GM23338 (cell line): Measurements from ENCODE around the gene STX8. TPM values are rescaled to one million over a fixed set of nuclear protein-coding genes. Genes with fewer than 3 reads are reported as not detected.

Experiments used
- ATAC-seq: fragments of 200-7000 bp; cut with Tn5 transposase; 3 replicates; pipeline ENCODE4 v1.9.1; 2020
- DNase-seq: peaks from one replicate; pipeline ENCODE4 v3.0.0-alpha.2; 2015; ENCODE audit warnings: low spot score
- H2AFZ ChIP-seq: fragments of 200-600 bp; sonication (generic); 2 replicates; pipeline ENCODE4 v1.8.0; 2016; ENCODE audit warnings: antibody characterized with exemption, mild to moderate bottlenecking, moderate library complexity
- H3F3A ChIP-seq: fragments of 200-600 bp; sonication (generic); replicated peaks from 2 replicates; pipeline ENCODE4 v1.8.0; 2017; ENCODE audit warnings: antibody characterized with exemption, mixed run types, low read depth
- H3K27ac ChIP-seq: fragments of 200-600 bp; sonication (generic); 2 replicates; pipeline ENCODE4 v1.6.1; 2016; ENCODE audit warnings: low read depth
- H3K27me3 ChIP-seq: fragments of 200-600 bp; sonication (generic); 2 replicates; pipeline ENCODE4 v1.8.0; 2016; ENCODE audit warnings: mild to moderate bottlenecking, mixed run types, moderate library complexity; ENCODE audit not compliant: insufficient read depth
- H3K36me3 ChIP-seq: fragments of 200-600 bp; sonication (generic); 2 replicates; pipeline ENCODE4 v1.8.0; 2016; ENCODE audit warnings: mild to moderate bottlenecking; ENCODE audit not compliant: insufficient read depth
- H3K4me1 ChIP-seq: fragments of 200-600 bp; sonication (generic); 2 replicates; pipeline ENCODE4 v1.8.0; 2016; ENCODE audit warnings: mild to moderate bottlenecking, moderate library complexity; ENCODE audit not compliant: insufficient read depth
- H3K4me2 ChIP-seq: fragments of 200-600 bp; sonication (generic); 2 replicates; pipeline ENCODE4 v1.7.1; 2017; ENCODE audit warnings: mixed run types
- H3K4me3 ChIP-seq: fragments of 200-600 bp; sonication (generic); 2 replicates; pipeline ENCODE4 v1.6.1; 2016; ENCODE audit warnings: mixed run types
- H3K79me2 ChIP-seq: fragments of 200-600 bp; sonication (generic); replicated peaks from 2 replicates; pipeline ENCODE4 v1.8.0; 2017; ENCODE audit warnings: mild to moderate bottlenecking; ENCODE audit not compliant: insufficient read depth
- H3K9me2 ChIP-seq: fragments of 200-600 bp; sonication (generic); 2 replicates; pipeline ENCODE4 v1.8.0; 2017; ENCODE audit not compliant: insufficient read depth
- H4K20me1 ChIP-seq: fragments of 200-600 bp; sonication (generic); replicated peaks from 2 replicates; pipeline ENCODE4 v1.8.0; 2017; ENCODE audit warnings: mild to moderate bottlenecking; ENCODE audit not compliant: insufficient read depth
- H3K27ac Mint-ChIP-seq: 2 replicates; pipeline ENCODE4 v1.8.0; 2020; ENCODE audit warnings: inconsistent platforms, mild to moderate bottlenecking, moderate library complexity, mixed read lengths
- H3K27me3 Mint-ChIP-seq: 3 replicates; pipeline ENCODE4 v1.8.0; 2022; ENCODE audit warnings: low read depth, mild to moderate bottlenecking, moderate library complexity, mixed read lengths, inconsistent platforms; ENCODE audit not compliant: insufficient read depth, poor library complexity
- H3K36me3 Mint-ChIP-seq: 3 replicates; pipeline ENCODE4 v1.8.0; 2021; ENCODE audit warnings: low read depth, mild to moderate bottlenecking, inconsistent platforms, moderate library complexity, mixed read lengths
- H3K4me1 Mint-ChIP-seq: 3 replicates; pipeline ENCODE4 v1.8.0; 2020; ENCODE audit warnings: mild to moderate bottlenecking, inconsistent platforms, mixed read lengths
- H3K4me3 Mint-ChIP-seq: 3 replicates; pipeline ENCODE4 v1.8.0; 2021; ENCODE audit warnings: moderate library complexity, mild to moderate bottlenecking, inconsistent platforms, mixed read lengths
- H3K9me3 Mint-ChIP-seq: 3 replicates; pipeline ENCODE4 v1.8.0; 2020; ENCODE audit warnings: moderate library complexity, mild to moderate bottlenecking, inconsistent platforms, mixed read lengths
- CREB1 ChIP-seq: fragments of 250-450 bp; sonication (Bioruptor Pico); IDR thresholded peaks from 2 replicates; pipeline ENCODE4 v1.5.0; 2020; ENCODE audit warnings: low read depth, mild to moderate bottlenecking, moderate library complexity
- CTCF ChIP-seq, 2 experiments: fragments of 200-600 bp in 1 of 2; sonication (generic) in 1 of 2; conservative IDR thresholded peaks; 2 replicates each; pipeline versions ENCODE4 v1.5.1 to v1.6.1; 2016 to 2017; ENCODE audit warnings: antibody characterized with exemption in 2 of 2, low read depth in 2 of 2, mild to moderate bottlenecking in 2 of 2, moderate library complexity in 1 of 2
- ETS1 ChIP-seq: IDR thresholded peaks from 2 replicates; pipeline ENCODE4 v1.6.1; 2016; ENCODE audit warnings: antibody characterized with exemption
- EZH2 ChIP-seq: fragments of 200-600 bp; sonication (generic); IDR thresholded peaks from one replicate; pipeline ENCODE4 v1.8.0; 2017; ENCODE audit warnings: antibody characterized with exemption, mild to moderate bottlenecking, low read depth; ENCODE audit not compliant: unreplicated experiment
- EZH2phosphoT487 ChIP-seq: fragments of 200-600 bp; sonication (generic); IDR thresholded peaks from one replicate; pipeline ENCODE4 v1.8.1; 2018; ENCODE audit warnings: antibody characterized with exemption; ENCODE audit not compliant: unreplicated experiment
- JUNB ChIP-seq: IDR thresholded peaks from one replicate; pipeline ENCODE4 v1.6.1; 2016; ENCODE audit warnings: antibody characterized with exemption; ENCODE audit not compliant: unreplicated experiment
- NANOG ChIP-seq: IDR thresholded peaks from 2 replicates; pipeline ENCODE4 v1.6.1; 2016; ENCODE audit warnings: antibody characterized with exemption, borderline replicate concordance
- REST ChIP-seq: IDR thresholded peaks from one replicate; pipeline ENCODE4 v1.6.1; 2018; ENCODE audit warnings: antibody characterized with exemption; ENCODE audit not compliant: unreplicated experiment
- STAT1 ChIP-seq: IDR thresholded peaks from one replicate; pipeline ENCODE4 v1.6.1; 2016; ENCODE audit warnings: antibody characterized with exemption; ENCODE audit not compliant: unreplicated experiment
- ZNF114 ChIP-seq: fragments of 250-450 bp; sonication (Bioruptor Pico); IDR thresholded peaks from 2 replicates; pipeline ENCODE4 v1.5.0; 2020; ENCODE audit warnings: mild to moderate bottlenecking, moderate library complexity
- ZNF462 ChIP-seq: fragments of 250-450 bp; sonication (Bioruptor Pico); IDR thresholded peaks from 2 replicates; pipeline ENCODE4 v1.5.0; 2020; ENCODE audit warnings: mild to moderate bottlenecking, moderate library complexity
- polyA plus RNA-seq: library from polyadenylated mRNA; unstranded; fragments of >200 nt; fragmentation: Nextera tagmentation; extraction: Ambion mirVana; gene quantifications from 2 replicates; pipeline ENCODE4 v1.2.1, GENCODE V29; 2016
- total RNA-seq: library from RNA; depleted of rRNA; stranded (reverse); fragments of >200 nt; shearing (Covaris generic); gene quantifications from 2 replicates; pipeline ENCODE4 v1.2.3, GENCODE V29; 2014

Gene STX8
- total and polyA plus RNA-seq, 2 experiments from 2014 or later: 59.4 to 82.3 TPM

- TF ChIP-seq REST (no peak), ZNF114 (CRISPR knock-in tag) (no peak), CTCF (conservative IDR thresholded peaks at IDR 0.05; ENCODE audit: low read depth in 2 of 2) (no peak), EZH2phosphoT487 (no peak), EZH2 (no peak), STAT1 (no peak), CREB1 (CRISPR knock-in tag) (no peak), NANOG (no peak)
Measured at GRCh38 chr17:9538626-9539025, 37.0 kb downstream of the STX8 start (continued).

GRCh38 chr17:9537177-9537776, 38.3 kb downstream of the STX8 start:
- H4K20me1 ChIP-seq: no peaks in the 10 kb centered on the region
- TF ChIP-seq NANOG (no peak), JUNB (no peak), ZNF462 (CRISPR knock-in tag) (no peak), CREB1 (CRISPR knock-in tag) (no peak), EZH2 (no peak), STAT1 (no peak), ETS1 (no peak), ZNF114 (CRISPR knock-in tag) (no peak), EZH2phosphoT487 (no peak)

More at GRCh38 chr17:9537177-9537776, 38.3 kb downstream of the STX8 start:
- Mint-ChIP-seq H3K27me3 (peaks cover 4% of the 10 kb centered on the region), H3K9me3 (no peaks in the 10 kb centered on the region; the same call in 2 of the 3 replicates), H3K4me3 (no peak overlapping the region), H3K4me1 (peaks cover 6% of the 10 kb centered on the region; the same call in 2 of the 3 replicates), H3K36me3 (no peaks in the 10 kb centered on the region), H3K27ac (no peak overlapping the region)
- Histone ChIP-seq H3K79me2 (no peaks in the 10 kb centered on the region), H3F3A (no peaks in the 10 kb centered on the region), H3K36me3 (no peaks in the 10 kb centered on the region), H3K9me2 (0 out of 2 replicates have a peak, but pooled peaks cover 3% of the 10 kb centered on the region), H3K27me3 (no peaks in the 10 kb centered on the region), H3K4me1 (0 out of 2 replicates have a peak, but pooled peaks cover 7% of the 10 kb centered on the region), H3K27ac (no peak overlapping the region), H3K4me2 (no peak overlapping the region), H2AFZ (no peak overlapping the region), H3K4me3 (no peak overlapping the region)
- DNase-seq: peak; percentile 23
- ATAC-seq: peak; percentile 51; the same call in 1 of the 3 replicates
